ENCODE measurements around the gene INSIG1.

Gene INSIG1

GRCh38 chr7:155297517-155298287, at the start of gene INSIG1:
TSS of gene INSIG1 (plus strand) at chr7:155297878. CDS start at chr7:155298286, 408 bp downstream.
- FAIRE-seq = no peak

GRCh38 chr7:155248366-155248756, 49.3 kb upstream of the INSIG1 start:
- FAIRE-seq = no peak

DNA sequence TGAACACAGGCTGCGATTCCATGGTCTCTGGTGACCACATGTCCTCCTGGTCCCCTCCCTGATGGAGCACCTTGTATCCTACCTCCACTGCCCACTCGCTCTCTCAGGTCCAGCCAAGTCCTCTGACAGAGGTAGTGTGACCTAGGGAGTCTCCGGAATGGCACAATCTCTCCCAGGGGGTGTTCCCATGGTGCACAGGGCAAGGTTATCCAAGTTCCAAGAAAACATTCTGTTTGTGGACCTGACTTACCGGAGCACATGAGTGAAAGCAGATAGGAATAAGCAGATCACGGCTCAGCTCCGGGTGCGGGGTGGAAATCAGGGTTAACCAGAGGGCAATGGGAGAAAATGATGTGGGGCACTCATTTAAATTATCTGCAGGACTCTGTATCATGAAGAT, 45.8 kb upstream of the INSIG1 start:
- FAIRE-seq = no peak

GRCh38 chr7:155252444-155252887, 45.2 kb upstream of the INSIG1 start:
- FAIRE-seq = no peak

GRCh38 chr7:155252892-155253501, 44.7 kb upstream of the INSIG1 start:
- FAIRE-seq = no peak

DNA sequence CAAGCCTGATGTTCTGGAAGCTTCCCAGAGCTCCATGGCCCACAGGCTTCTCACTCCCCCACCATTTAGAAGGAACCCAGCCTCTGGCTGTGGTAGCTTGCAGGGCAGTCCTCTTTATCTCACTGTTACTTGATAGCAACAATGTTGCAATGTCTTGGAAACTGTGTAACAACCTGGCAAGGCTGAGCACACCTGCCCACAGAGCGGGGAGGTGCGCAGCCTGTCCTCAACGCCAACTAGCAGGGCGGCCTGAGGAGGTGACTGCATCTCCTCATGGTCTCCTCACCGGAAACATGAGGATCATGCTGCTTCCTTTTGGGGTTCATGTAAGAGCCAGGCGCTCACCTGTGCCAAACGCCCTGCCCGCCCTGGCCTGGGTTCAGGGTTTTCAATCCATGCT, 43.7 kb upstream of the INSIG1 start:
- no peak for FAIRE-seq

DNA sequence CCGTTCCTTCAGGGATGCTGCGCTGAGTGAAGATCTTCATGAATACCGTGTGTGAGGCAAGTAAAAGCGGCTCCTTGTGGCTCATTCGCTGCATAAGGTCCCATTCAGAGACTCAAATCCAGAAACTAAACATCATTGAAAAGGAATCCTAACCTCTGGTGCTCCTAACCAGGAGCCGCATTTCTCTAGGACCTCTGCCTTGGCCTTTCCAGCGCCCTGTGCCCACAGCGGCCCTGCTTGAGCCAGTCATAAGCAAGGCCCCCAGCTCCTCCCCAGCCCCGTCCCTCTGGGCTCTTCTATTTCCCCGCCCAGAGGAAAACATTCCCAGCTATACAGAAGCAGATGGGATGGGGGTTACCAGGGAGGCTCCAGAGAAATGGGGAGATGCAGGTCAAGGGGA, 42.6 kb upstream of the INSIG1 start:
- no peak for FAIRE-seq

GRCh38 chr7:155255621-155256020, 42.1 kb upstream of the INSIG1 start:
- no peak for FAIRE-seq

- FAIRE-seq = no peak
Observed at GRCh38 chr7:155256081-155256760, 41.5 kb upstream of the INSIG1 start.

- no peak for FAIRE-seq
Observed at GRCh38 chr7:155256761-155257481, 40.8 kb upstream of the INSIG1 start.

DNA sequence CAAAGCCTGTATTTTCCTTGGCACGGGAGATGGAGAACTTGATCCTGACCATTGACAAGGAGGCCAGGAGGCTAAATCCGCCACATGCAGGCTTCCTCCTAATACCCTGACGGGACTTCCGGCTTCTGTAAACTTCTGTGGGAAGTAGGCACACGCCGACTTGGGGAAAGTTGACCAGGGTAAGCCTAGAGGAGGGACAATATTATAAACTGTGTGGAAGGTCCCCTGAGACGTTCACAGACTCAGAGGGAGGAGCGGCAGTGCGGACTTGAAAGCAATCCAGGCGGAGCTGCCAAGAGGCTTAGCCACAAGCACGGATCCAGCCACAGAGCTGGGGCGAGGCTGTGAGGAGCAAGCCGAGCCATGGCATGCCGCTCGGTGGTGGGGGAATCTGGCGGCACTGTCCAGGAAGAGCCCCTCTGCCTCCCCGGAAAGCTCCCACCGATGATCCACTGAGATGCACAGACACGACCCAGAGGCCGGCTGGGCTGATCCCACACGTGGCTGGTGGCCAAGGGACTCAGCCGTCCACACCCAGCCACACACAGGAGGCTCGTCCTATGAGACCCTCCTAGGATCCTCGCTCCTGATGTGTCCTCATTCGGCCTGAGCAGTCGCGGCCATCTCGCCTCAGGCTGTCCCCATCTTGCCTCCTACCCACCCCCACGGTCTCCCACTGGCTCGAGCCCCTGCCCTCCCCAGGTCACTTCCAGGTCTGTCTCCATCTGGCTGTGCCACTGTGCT, 40.0 kb upstream of the INSIG1 start:
- FAIRE-seq = no peak

DNA sequence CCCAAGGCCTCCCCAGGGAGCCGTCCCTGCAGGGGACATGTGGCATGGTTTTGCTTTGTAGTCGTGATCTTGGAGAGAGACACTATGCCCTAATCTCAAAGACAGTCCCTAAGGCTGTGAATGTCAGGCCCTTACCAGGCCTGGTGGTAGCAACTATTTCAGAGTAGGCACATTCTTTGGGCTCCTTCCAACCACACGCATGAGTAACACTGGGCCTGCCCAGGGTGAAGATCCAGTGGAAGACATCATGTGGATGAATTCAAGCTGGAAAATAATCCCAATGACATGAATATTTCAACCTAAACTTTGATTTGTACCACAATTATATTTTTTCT, 39.5 kb upstream of the INSIG1 start:
- no peak for FAIRE-seq

- no peak for FAIRE-seq
Observed at GRCh38 chr7:155259866-155260497, 37.7 kb upstream of the INSIG1 start.

DNA sequence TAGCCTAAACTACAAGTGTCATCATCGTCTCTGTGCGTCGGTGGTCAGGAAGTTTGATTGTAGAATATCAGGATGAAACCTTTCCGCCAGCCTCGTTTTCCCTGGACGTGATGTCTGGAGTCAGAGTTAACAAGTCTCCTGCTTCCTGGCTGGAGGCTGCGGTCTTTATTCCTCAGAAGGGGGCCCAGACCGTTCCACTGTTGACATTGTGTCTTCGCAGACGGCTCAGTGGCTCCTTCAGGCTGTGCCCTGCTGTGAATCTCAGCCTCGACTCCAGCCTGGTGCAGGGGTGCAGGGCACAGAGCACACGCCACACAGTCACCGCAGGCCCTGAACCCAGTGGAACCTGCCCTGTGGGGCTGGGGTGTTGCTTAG, 37.2 kb upstream of the INSIG1 start:
- FAIRE-seq = no peak

GRCh38 chr7:155261031-155261985, 36.4 kb upstream of the INSIG1 start:
- no peak for FAIRE-seq

DNA sequence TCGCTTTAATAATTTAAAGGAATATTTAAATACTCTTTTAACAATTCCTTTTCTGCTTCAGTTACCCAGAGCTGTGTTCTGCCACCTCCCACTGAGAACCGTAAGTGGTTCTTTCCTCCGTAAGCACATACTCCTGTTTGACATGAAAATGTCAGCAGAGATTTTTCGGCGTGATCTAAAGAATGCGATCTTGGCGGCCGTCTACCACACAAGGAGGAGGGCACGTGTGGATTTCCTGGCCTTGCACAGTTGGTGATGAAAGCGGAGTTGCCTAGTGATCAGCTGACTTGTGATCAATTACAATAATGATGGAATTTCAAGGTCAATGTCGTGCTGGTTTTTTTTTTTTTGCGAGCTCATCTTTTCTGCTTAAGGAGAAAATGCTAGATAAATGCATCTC, 35.6 kb upstream of the INSIG1 start:
- FAIRE-seq = no peak

DNA sequence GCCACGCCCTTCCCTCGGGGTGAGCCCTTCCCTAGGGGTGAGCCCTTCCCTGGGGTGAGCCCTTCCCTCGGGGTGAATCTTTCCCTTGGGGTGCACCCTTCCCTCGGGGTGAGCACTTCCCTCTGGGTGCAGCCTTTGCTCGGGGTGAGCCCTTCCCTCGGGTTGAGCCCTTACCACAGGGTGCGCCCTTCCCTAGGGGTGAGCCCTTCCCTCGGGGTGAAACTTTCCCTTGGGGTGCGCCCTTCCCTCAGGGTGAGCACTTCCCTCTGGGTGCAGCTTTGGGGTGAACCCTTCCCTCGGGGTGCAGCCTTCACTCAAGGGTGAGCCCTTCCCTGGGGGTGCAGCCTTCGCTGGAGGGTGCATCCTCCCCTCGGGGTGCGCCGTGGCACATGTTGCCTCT, 34.6 kb upstream of the INSIG1 start:
- no peak for FAIRE-seq

DNA sequence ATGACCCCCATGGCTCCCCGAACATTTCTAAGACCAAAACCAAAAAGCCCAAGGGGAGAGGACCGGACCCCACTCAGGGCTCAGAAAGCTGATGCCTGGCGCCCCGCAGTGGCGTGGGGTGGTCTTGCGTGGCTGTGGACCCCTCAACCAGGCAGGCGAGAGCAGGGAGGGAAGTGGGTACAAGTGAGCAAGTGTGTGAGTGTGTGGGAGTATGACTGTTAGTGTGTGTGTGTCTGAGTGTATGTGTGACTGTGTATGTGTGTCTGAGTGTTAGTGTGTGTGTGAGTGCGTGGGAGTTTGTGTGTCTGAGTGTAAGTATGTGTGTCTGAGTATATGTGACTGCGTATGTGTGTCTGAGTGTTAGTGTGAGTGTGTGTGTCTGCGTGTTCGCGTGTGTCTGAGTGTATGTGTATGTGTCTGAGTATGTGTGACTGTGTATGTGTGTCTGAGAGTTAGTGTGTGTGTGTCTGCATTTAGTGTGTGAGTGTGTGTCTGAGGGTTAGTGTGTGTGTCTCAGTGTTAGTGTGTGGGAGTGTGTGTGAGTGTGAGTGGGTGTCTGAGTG, 34.0 kb upstream of the INSIG1 start:
- no peak for FAIRE-seq

GRCh38 chr7:155265144-155265543, 32.5 kb upstream of the INSIG1 start:
- FAIRE-seq = no peak

DNA sequence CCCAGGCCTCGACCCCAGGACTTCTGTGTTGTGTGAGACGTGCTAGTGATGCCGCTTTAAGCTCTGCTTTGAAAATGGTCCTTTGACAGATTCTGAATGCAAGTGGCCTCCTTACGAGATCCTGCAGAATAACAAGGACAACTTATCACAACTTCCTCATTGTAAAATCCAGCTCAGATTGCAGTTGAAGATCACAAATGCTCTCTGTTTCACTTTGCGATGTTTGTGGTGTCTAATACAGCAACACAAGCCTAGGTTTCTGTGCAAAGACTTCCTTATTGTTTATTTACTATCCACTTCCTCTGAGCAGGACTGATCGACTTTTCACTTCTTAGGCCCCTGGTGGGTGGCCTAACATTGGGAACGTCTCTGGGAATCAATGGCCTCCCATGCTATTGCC, 31.7 kb upstream of the INSIG1 start:
- FAIRE-seq = no peak

DNA sequence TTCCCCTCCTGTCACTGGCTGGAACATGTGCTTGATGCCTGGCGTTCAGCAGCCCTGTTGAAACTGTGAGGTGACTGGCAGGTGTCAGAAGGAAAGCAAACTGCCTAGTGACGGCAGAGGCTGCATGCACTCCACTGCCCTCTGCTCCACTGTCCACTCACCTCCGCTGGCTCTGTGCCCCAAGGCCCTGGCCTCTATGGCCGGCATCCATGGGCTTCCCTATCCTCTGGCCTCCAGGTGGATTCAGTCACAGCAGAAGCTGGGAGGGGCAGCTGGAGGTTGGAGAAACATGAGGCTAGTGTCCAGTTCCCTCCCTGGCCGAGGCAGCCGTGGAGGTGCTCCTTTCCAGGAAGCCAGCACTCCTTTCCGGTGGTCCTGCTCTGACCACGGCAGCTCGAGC, 31.2 kb upstream of the INSIG1 start:
- FAIRE-seq = no peak
